ENCODE results near the gene CALHM3.

Gene CALHM3

GRCh38 chr10:103502849-103503660 is 24.0 kb upstream of the CALHM3 start:
- Histone ChIP-seq H3K4me1 (ENCODE audit: control insufficient read depth in 5 of 5, insufficient read depth in 5 of 5, low read length in 5 of 5) (no peaks in the 10 kb centered on the region), H3K27ac (ENCODE audit: low read depth, low read length) (no peak overlapping the region), H3K9me3 (ENCODE audit: control insufficient read depth in 5 of 5, low read length in 5 of 5) (no peaks in the 10 kb centered on the region), H3K27me3 (ENCODE audit: control insufficient read depth in 5 of 5, insufficient read depth in 4 of 5, low read length in 5 of 5) (peaks cover 9 to 21% (median 17%) of the 10 kb centered on the region in 5 donors), H3K4me3 (ENCODE audit: low read depth in 1 of 5, low read length in 5 of 5) (no peak overlapping the region), H3K9ac (ENCODE audit: low read length in 5 of 5) (no peak overlapping the region), H3K36me3 (ENCODE audit: control insufficient read depth in 5 of 5, insufficient read depth in 5 of 5, low read length in 5 of 5) (no peaks in the 10 kb centered on the region)

- H3K4me3 ChIP-seq (ENCODE audit: low read depth in 1 of 5, low read length in 5 of 5): no peak overlapping the region
- H3K36me3 ChIP-seq (ENCODE audit: control insufficient read depth in 5 of 5, insufficient read depth in 5 of 5, low read length in 5 of 5): no peaks in the 10 kb centered on the region
- H3K27me3 ChIP-seq (ENCODE audit: control insufficient read depth in 5 of 5, insufficient read depth in 4 of 5, low read length in 5 of 5): peaks cover 11 to 22% (median 15%) of the 10 kb centered on the region in 5 donors
- no peak overlapping the region for H3K9ac ChIP-seq (ENCODE audit: low read length in 5 of 5)
- no peaks in the 10 kb centered on the region for H3K9me3 ChIP-seq (ENCODE audit: control insufficient read depth in 5 of 5, low read length in 5 of 5)
- H3K27ac ChIP-seq (ENCODE audit: low read depth, low read length): no peak overlapping the region
- no peaks in the 10 kb centered on the region for H3K4me1 ChIP-seq (ENCODE audit: control insufficient read depth in 5 of 5, insufficient read depth in 5 of 5, low read length in 5 of 5)
These were observed 22.1 kb upstream of the CALHM3 start for GRCh38 chr10:103501186-103501585.

- Histone ChIP-seq H3K9me3 (ENCODE audit: control insufficient read depth in 5 of 5, low read length in 5 of 5) (no peaks in the 10 kb centered on the region), H3K27ac (ENCODE audit: low read depth, low read length) (no peak overlapping the region), H3K4me1 (ENCODE audit: control insufficient read depth in 5 of 5, insufficient read depth in 5 of 5, low read length in 5 of 5) (no peaks in the 10 kb centered on the region), H3K27me3 (ENCODE audit: control insufficient read depth in 5 of 5, insufficient read depth in 4 of 5, low read length in 5 of 5) (peaks cover 7 to 25% (median 11%) of the 10 kb centered on the region in 5 donors), H3K36me3 (ENCODE audit: control insufficient read depth in 5 of 5, insufficient read depth in 5 of 5, low read length in 5 of 5) (no peaks in the 10 kb centered on the region), H3K9ac (ENCODE audit: low read length in 5 of 5) (no peak overlapping the region), H3K4me3 (ENCODE audit: low read depth in 1 of 5, low read length in 5 of 5) (no peak overlapping the region)
These were observed 21.4 kb upstream of the CALHM3 start for GRCh38 chr10:103500481-103500880.

- H3K4me3 ChIP-seq (ENCODE audit: low read depth in 1 of 5, low read length in 5 of 5): no peak overlapping the region
- H3K27me3 ChIP-seq (ENCODE audit: control insufficient read depth in 5 of 5, insufficient read depth in 4 of 5, low read length in 5 of 5): peaks cover 10 to 31% (median 15%) of the 10 kb centered on the region in 5 donors
- no peaks in the 10 kb centered on the region for H3K9me3 ChIP-seq (ENCODE audit: control insufficient read depth in 5 of 5, low read length in 5 of 5)
- no peaks in the 10 kb centered on the region for H3K4me1 ChIP-seq (ENCODE audit: control insufficient read depth in 5 of 5, insufficient read depth in 5 of 5, low read length in 5 of 5)
- no peaks in the 10 kb centered on the region for H3K36me3 ChIP-seq (ENCODE audit: control insufficient read depth in 5 of 5, insufficient read depth in 5 of 5, low read length in 5 of 5)
- no peak overlapping the region for H3K9ac ChIP-seq (ENCODE audit: low read length in 5 of 5)
- H3K27ac ChIP-seq (ENCODE audit: low read depth, low read length): no peak overlapping the region
These were observed 20.8 kb upstream of the CALHM3 start for GRCh38 chr10:103499881-103500280.

- Histone ChIP-seq H3K36me3 (ENCODE audit: control insufficient read depth in 5 of 5, insufficient read depth in 5 of 5, low read length in 5 of 5) (no peaks in the 10 kb centered on the region), H3K9me3 (ENCODE audit: control insufficient read depth in 5 of 5, low read length in 5 of 5) (no peaks in the 10 kb centered on the region), H3K4me3 (ENCODE audit: low read depth in 1 of 5, low read length in 5 of 5) (no peak overlapping the region), H3K9ac (ENCODE audit: low read length in 5 of 5) (no peak overlapping the region), H3K27ac (ENCODE audit: low read depth, low read length) (no peak overlapping the region), H3K4me1 (ENCODE audit: control insufficient read depth in 5 of 5, insufficient read depth in 5 of 5, low read length in 5 of 5) (peaks cover 0 to 6% (median 5%) of the 10 kb centered on the region in 5 donors), H3K27me3 (ENCODE audit: control insufficient read depth in 5 of 5, insufficient read depth in 4 of 5, low read length in 5 of 5) (peaks cover 17 to 36% (median 22%) of the 10 kb centered on the region in 5 donors)
These were observed 20.0 kb upstream of the CALHM3 start for GRCh38 chr10:103498936-103499638.

- Histone ChIP-seq H3K4me1 (ENCODE audit: control insufficient read depth in 5 of 5, insufficient read depth in 5 of 5, low read length in 5 of 5) (peaks cover 2 to 16% (median 12%) of the 10 kb centered on the region in 5 donors), H3K9me3 (ENCODE audit: control insufficient read depth in 5 of 5, low read length in 5 of 5) (no peaks in the 10 kb centered on the region), H3K27ac (ENCODE audit: low read depth, low read length) (no peak overlapping the region), H3K4me3 (ENCODE audit: low read depth in 1 of 5, low read length in 5 of 5) (no peak overlapping the region), H3K9ac (ENCODE audit: low read length in 5 of 5) (no peak overlapping the region), H3K27me3 (ENCODE audit: control insufficient read depth in 5 of 5, insufficient read depth in 4 of 5, low read length in 5 of 5) (peaks cover 21 to 51% (median 27%) of the 10 kb centered on the region in 5 donors), H3K36me3 (ENCODE audit: control insufficient read depth in 5 of 5, insufficient read depth in 5 of 5, low read length in 5 of 5) (no peaks in the 10 kb centered on the region)
These were observed 18.3 kb upstream of the CALHM3 start for GRCh38 chr10:103497161-103497915.

DNA sequence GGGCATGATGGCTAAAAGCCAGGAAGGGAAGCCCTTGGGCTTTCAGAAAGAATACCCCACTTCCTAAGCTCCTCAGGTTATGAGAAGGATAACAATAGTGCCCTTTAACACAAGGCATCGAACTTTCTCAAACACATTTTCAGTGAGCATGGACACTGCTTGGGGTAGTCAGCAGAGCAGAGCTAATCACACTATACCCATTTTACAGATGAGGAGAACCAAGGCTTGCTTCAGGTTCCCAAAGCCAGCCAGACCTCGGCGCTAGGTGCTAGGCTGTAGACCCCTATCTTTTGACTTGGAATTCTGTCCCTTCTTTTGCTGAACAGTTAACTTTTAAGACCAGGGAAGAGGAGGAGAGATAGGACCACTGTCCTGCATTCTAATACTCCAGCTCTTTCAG is 16.3 kb upstream of the CALHM3 start:
- peaks cover 2 to 16% (median 12%) of the 10 kb centered on the region in 5 donors for H3K4me1 ChIP-seq (ENCODE audit: control insufficient read depth in 5 of 5, insufficient read depth in 5 of 5, low read length in 5 of 5)
- peaks cover 16 to 52% (median 27%) of the 10 kb centered on the region in 5 donors for H3K27me3 ChIP-seq (ENCODE audit: control insufficient read depth in 5 of 5, insufficient read depth in 4 of 5, low read length in 5 of 5)
- no peak overlapping the region for H3K27ac ChIP-seq (ENCODE audit: low read depth, low read length)
- H3K9me3 ChIP-seq (ENCODE audit: control insufficient read depth in 5 of 5, low read length in 5 of 5): no peaks in the 10 kb centered on the region
- no peaks in the 10 kb centered on the region for H3K36me3 ChIP-seq (ENCODE audit: control insufficient read depth in 5 of 5, insufficient read depth in 5 of 5, low read length in 5 of 5)
- H3K9ac ChIP-seq (ENCODE audit: low read length in 5 of 5): peak overlapping the region in 1 of 5 donors; percentile 25
- no peak overlapping the region for H3K4me3 ChIP-seq (ENCODE audit: low read depth in 1 of 5, low read length in 5 of 5)

DNA sequence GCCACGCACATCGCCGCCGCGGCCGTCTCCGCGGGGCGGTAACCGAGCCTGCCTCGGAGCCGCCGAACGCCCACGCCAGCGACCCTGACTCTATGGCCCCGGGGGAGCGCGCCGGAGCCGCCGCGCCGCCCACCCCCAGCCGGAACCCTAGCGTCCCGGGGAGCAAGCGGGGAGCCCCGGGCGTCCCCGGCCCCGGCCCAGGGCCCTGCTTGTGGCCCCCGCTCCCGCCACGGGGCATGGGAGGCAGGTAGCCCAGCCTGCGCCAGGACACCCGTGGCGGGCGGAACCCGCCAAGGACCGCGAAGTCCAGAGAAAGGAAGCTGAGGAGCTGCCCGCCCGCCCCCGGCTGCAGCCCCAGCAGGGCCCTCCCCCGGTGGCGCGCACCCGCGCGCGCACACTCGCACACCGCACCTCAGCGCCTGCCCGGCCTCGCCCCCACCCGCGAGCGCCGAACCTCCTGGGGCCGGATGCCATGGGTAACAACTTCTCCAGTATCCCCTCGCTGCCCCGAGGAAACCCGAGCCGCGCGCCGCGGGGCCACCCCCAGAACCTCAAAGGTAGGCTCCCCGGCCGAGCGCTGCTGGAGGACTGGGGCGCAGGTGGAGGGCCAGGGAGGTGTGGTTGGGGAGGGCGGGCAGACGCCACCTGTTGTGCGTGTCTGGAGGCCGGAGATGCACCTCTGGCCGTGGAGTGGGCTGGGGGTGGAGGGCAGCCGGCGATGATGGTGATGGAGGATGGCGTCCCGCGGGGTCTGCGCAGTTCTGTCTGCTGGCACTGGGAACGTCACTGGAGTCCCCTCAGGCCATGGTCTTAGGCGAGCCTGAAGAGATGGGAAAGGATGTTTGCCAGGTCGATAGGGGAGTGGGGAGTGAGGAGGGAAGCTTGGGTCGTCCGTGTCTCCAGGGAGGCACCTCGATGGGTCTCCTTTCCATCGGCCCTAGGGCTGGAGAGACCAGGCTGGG is 15.2 kb upstream of the CALHM3 start:
- Histone ChIP-seq H3K4me3 (ENCODE audit: low read depth in 1 of 5, low read length in 5 of 5) (peak overlapping the region in 4 of 5 donors; percentile 22 to 62 (median 49)), H3K27ac (ENCODE audit: low read depth, low read length) (no peak overlapping the region), H3K9ac (ENCODE audit: low read length in 5 of 5) (no peak overlapping the region), H3K9me3 (ENCODE audit: control insufficient read depth in 5 of 5, low read length in 5 of 5) (no peaks in the 10 kb centered on the region), H3K36me3 (ENCODE audit: control insufficient read depth in 5 of 5, insufficient read depth in 5 of 5, low read length in 5 of 5) (no peaks in the 10 kb centered on the region), H3K4me1 (ENCODE audit: control insufficient read depth in 5 of 5, insufficient read depth in 5 of 5, low read length in 5 of 5) (peaks cover 2 to 16% (median 12%) of the 10 kb centered on the region in 5 donors), H3K27me3 (ENCODE audit: control insufficient read depth in 5 of 5, insufficient read depth in 4 of 5, low read length in 5 of 5) (peaks cover 16 to 52% (median 23%) of the 10 kb centered on the region in 5 donors)

DNA sequence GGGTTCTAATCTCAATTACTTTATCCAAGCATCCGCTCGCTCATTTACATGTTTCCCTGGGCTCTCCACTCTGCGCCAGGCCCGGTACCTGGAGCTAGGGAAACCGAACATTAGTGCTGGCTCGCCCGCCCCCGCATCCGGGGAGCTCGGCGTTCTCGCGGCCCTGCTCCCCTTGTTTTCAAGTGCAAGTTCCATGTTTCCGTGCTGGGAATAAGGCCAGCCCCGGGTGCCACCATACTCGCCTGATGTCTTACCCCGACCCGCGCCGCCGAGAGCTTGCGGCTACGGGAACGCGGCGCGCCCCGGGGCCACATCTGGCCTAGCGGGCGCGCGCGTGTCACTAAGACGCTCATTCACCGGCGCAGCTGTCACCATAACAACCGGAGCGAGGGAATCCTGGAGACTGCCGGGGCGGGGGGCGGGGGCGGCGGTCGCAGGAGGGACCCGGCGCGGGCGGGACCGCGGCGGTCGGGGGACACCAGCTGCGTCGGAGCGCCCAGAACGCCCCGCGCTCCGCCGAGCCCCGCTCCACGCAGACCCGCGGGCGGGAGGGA is 14.4 kb upstream of the CALHM3 start, which contains the start of gene NEURL1:
Gene NEURL1, plus strand, starts transcription at position 344 of the 554 bp plus-strand sequence. CDS start 683 bp downstream, outside the sequence.
- peaks cover 16 to 52% (median 23%) of the 10 kb centered on the region in 5 donors for H3K27me3 ChIP-seq (ENCODE audit: control insufficient read depth in 5 of 5, insufficient read depth in 4 of 5, low read length in 5 of 5)
- peak within 1 kb of the TSS in 4 of 5 donors; percentile 39 to 62 (median 54) for H3K4me3 ChIP-seq (ENCODE audit: low read depth in 1 of 5, low read length in 5 of 5)
- H3K4me1 ChIP-seq (ENCODE audit: control insufficient read depth in 5 of 5, insufficient read depth in 5 of 5, low read length in 5 of 5): peaks cover 2 to 16% (median 12%) of the 10 kb centered on the region in 5 donors
- H3K27ac ChIP-seq (ENCODE audit: low read depth, low read length): no peak within 1 kb of the TSS
- H3K36me3 ChIP-seq (ENCODE audit: control insufficient read depth in 5 of 5, insufficient read depth in 5 of 5, low read length in 5 of 5): no peaks in the 10 kb centered on the region
- no peak within 1 kb of the TSS for H3K9ac ChIP-seq (ENCODE audit: low read length in 5 of 5)
- no peaks in the 10 kb centered on the region for H3K9me3 ChIP-seq (ENCODE audit: control insufficient read depth in 5 of 5, low read length in 5 of 5)
